ENCODE measurements around the gene GPR61.

GRCh38 chr1:109521002-109521951 is 18.4 kb upstream of the GPR61 start:
- TF ChIP-seq CTCF (optimal IDR thresholded peaks at IDR 0.05 in 1 of 3, IDR thresholded peaks at IDR 0.05 in 1 of 3, conservative IDR thresholded peaks at IDR 0.05 in 1 of 3; ENCODE audit: extremely low read depth in 1 of 3, insufficient read depth in 2 of 3, low read length in 3 of 3) (no peak), EZH2 (IDR thresholded peaks at IDR 0.05; ENCODE audit: low read length) (no peak)

Data from keratinocyte (primary cell).